GM23248 (cell line): ENCODE results near the gene MAG. TPM values are rescaled to one million over a fixed set of nuclear protein-coding genes. Genes with fewer than 3 reads are reported as not detected.

Experiments
- DNase-seq: peaks from one replicate; pipeline ENCODE4 v3.0.0-alpha.2; 2015
- H2AFZ ChIP-seq: fragments of 200-600 bp; sonication (generic); 2 replicates; pipeline ENCODE4 v1.6.1; 2016; ENCODE audit warnings: antibody characterized with exemption
- H3F3A ChIP-seq: fragments of 200-600 bp; sonication (generic); 2 replicates; pipeline ENCODE4 v1.6.1; 2016; ENCODE audit warnings: mild to moderate bottlenecking, antibody characterized with exemption, mixed run types; ENCODE audit not compliant: insufficient read depth
- H3K27ac ChIP-seq: fragments of 200-600 bp; sonication (generic); 2 replicates; pipeline ENCODE4 v1.5.1; 2016; ENCODE audit warnings: mild to moderate bottlenecking
- H3K27me3 ChIP-seq: fragments of 200-600 bp; sonication (generic); replicated peaks from 2 replicates; pipeline ENCODE4 v1.6.1; 2016; ENCODE audit warnings: mild to moderate bottlenecking; ENCODE audit not compliant: insufficient read depth
- H3K36me3 ChIP-seq: fragments of 200-600 bp; sonication (generic); 2 replicates; pipeline ENCODE4 v1.6.1; 2016; ENCODE audit warnings: low read depth, mild to moderate bottlenecking
- H3K4me1 ChIP-seq: fragments of 200-600 bp; sonication (generic); 2 replicates; pipeline ENCODE4 v1.6.1; 2016; ENCODE audit warnings: mild to moderate bottlenecking; ENCODE audit not compliant: insufficient read depth
- H3K4me2 ChIP-seq: fragments of 200-600 bp; sonication (generic); one replicate; pipeline ENCODE4 v1.6.1; 2016; ENCODE audit warnings: mild to moderate bottlenecking; ENCODE audit not compliant: unreplicated experiment
- H3K4me3 ChIP-seq: fragments of 200-600 bp; sonication (generic); 2 replicates; pipeline ENCODE4 v1.5.1; 2016; ENCODE audit warnings: mild to moderate bottlenecking
- H3K79me2 ChIP-seq: fragments of 200-600 bp; sonication (generic); 2 replicates; pipeline ENCODE4 v1.6.1; 2016; ENCODE audit warnings: mild to moderate bottlenecking; ENCODE audit not compliant: insufficient read depth
- H3K9ac ChIP-seq: fragments of 200-600 bp; sonication (generic); 2 replicates; pipeline ENCODE4 v1.6.1; 2016; ENCODE audit warnings: mild to moderate bottlenecking
- H3K9me2 ChIP-seq: fragments of 200-600 bp; sonication (generic); 2 replicates; pipeline ENCODE4 v1.6.1; 2016; ENCODE audit warnings: mixed run types, mild to moderate bottlenecking, moderate library complexity; ENCODE audit not compliant: insufficient read depth
- H3K9me3 ChIP-seq: fragments of 200-600 bp; sonication (generic); one replicate; pipeline ENCODE4 v1.6.1; 2017; ENCODE audit warnings: low read depth
- H4K20me1 ChIP-seq: fragments of 200-600 bp; sonication (generic); 2 replicates; pipeline ENCODE4 v1.6.0; 2016; ENCODE audit not compliant: insufficient read depth
- EZH2 ChIP-seq: fragments of 200-600 bp; sonication (generic); IDR thresholded peaks from 2 replicates; pipeline ENCODE4 v1.6.1; 2018; ENCODE audit warnings: antibody characterized with exemption, mild to moderate bottlenecking; ENCODE audit not compliant: insufficient read depth, poor library complexity, severe bottlenecking
- EZH2phosphoT487 ChIP-seq: fragments of 200-600 bp; sonication (generic); IDR thresholded peaks from 2 replicates; pipeline ENCODE4 v1.6.1; 2018; ENCODE audit warnings: antibody characterized with exemption, moderate library complexity, mild to moderate bottlenecking, low read depth; ENCODE audit not compliant: insufficient read depth
- WGBS, 2 experiments: methylation state at CpG; one replicate each; pipeline ENCODE4 v1.1.6; 2015 to 2017; ENCODE audit warnings: low lambda C conversion rate in 2 of 2, low coverage in 1 of 2; ENCODE audit errors: missing lambda C conversion rate in 2 of 2; 5-methylcytosine and 5-hydroxymethylcytosine counted together
- in situ Hi-C: fragments of 300-500 bp; cut with MboI; formaldehyde crosslinking; loops from 2 replicates; pipeline ENCODE4 v1.15.0; 2020
- polyA plus RNA-seq: library from polyadenylated mRNA; unstranded; fragments of >200 nt; fragmentation: Nextera tagmentation; extraction: Ambion mirVana; gene quantifications from 2 replicates; pipeline ENCODE4 v1.2.1, GENCODE V29; 2016
- total RNA-seq: library from RNA; depleted of rRNA; stranded (reverse); fragments of >200 nt; shearing (Covaris generic); gene quantifications from 2 replicates; pipeline ENCODE4 v1.2.3, GENCODE V29; 2014

The MAG gene
- total and polyA plus RNA-seq, 2 experiments from 2014 or later, result not detected

DNA sequence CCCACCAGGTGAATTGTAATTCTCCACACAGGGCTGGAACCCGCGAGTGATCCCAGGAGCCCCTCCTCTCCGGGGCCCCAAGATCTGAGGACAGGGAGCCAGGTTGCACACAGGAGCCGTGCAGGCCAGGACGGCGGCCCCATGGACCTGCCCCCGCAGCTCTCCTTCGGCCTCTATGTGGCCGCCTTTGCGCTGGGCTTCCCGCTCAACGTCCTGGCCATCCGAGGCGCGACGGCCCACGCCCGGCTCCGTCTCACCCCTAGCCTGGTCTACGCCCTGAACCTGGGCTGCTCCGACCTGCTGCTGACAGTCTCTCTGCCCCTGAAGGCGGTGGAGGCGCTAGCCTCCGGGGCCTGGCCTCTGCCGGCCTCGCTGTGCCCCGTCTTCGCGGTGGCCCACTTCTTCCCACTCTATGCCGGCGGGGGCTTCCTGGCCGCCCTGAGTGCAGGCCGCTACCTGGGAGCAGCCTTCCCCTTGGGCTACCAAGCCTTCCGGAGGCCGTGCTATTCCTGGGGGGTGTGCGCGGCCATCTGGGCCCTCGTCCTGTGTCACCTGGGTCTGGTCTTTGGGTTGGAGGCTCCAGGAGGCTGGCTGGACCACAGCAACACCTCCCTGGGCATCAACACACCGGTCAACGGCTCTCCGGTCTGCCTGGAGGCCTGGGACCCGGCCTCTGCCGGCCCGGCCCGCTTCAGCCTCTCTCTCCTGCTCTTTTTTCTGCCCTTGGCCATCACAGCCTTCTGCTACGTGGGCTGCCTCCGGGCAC, 59.6 kb downstream of the MAG start:
- H3K27ac ChIP-seq, result no peak overlapping the region
- 73 to 80% methylated on average over 42 to 46 of the region's 47 CpGs for WGBS, 2 experiments
- no peaks in the 10 kb centered on the region for H4K20me1 ChIP-seq
- TF ChIP-seq EZH2, result no peak
- no peak for TF ChIP-seq EZH2phosphoT487
- H2AFZ ChIP-seq, result no peak overlapping the region
- H3K9me3 ChIP-seq, result no peaks in the 10 kb centered on the region
- H3K4me1 ChIP-seq, result no peaks in the 10 kb centered on the region
- H3K4me2 ChIP-seq, result no peak overlapping the region
- no peak overlapping the region for H3K4me3 ChIP-seq
- H3K36me3 ChIP-seq, result no peaks in the 10 kb centered on the region
- no peaks in the 10 kb centered on the region for H3K79me2 ChIP-seq
- no peak overlapping the region for H3K9ac ChIP-seq
- no peak for DNase-seq
- no peaks in the 10 kb centered on the region for H3F3A ChIP-seq
- peaks cover 11% of the 10 kb centered on the region for H3K27me3 ChIP-seq
- in situ Hi-C loops, result loop anchor here (10.0 kb wide), 1 partner anchor 143 kb away; the partner anchor contains the start of gene KRTDAP
- no peaks in the 10 kb centered on the region for H3K9me2 ChIP-seq

GRCh38 chr19:35352177-35352447, 60.2 kb downstream of the MAG start:
- Histone ChIP-seq H3K9me3 (no peaks in the 10 kb centered on the region), H3K4me2 (no peak overlapping the region), H3K4me3 (no peak overlapping the region), H3K4me1 (no peaks in the 10 kb centered on the region), H3K9me2 (no peaks in the 10 kb centered on the region), H3K27me3 (peaks cover 8% of the 10 kb centered on the region), H3F3A (no peaks in the 10 kb centered on the region), H3K36me3 (no peaks in the 10 kb centered on the region), H4K20me1 (no peaks in the 10 kb centered on the region), H3K79me2 (no peaks in the 10 kb centered on the region), H2AFZ (no peak overlapping the region), H3K9ac (no peak overlapping the region), H3K27ac (no peak overlapping the region)
- in situ Hi-C loops, result loop anchor here (10.0 kb wide), 1 partner anchor 143 kb away; the partner anchor contains the start of gene KRTDAP
- TF ChIP-seq EZH2 (no peak), EZH2phosphoT487 (no peak)
- WGBS, 2 experiments, result 61 to 71% methylated on average over 18 of the region's 18 CpGs
- DNase-seq, result no peak

GRCh38 chr19:35352448-35353304, 60.7 kb downstream of the MAG start:
- peaks cover 3% of the 10 kb centered on the region for H3K27me3 ChIP-seq
- H2AFZ ChIP-seq, result no peak overlapping the region
- DNase-seq, result peak; percentile 83
- H3K9ac ChIP-seq, result no peak overlapping the region
- no peak overlapping the region for H3K4me3 ChIP-seq
- no peak overlapping the region for H3K27ac ChIP-seq
- H3K79me2 ChIP-seq, result no peaks in the 10 kb centered on the region
- no peak overlapping the region for H3K4me2 ChIP-seq
- no peaks in the 10 kb centered on the region for H3K9me2 ChIP-seq
- WGBS, 2 experiments, result 24 to 26% methylated on average over 29 to 31 of the region's 32 CpGs
- no peaks in the 10 kb centered on the region for H3F3A ChIP-seq
- H3K9me3 ChIP-seq, result no peaks in the 10 kb centered on the region
- no peaks in the 10 kb centered on the region for H3K4me1 ChIP-seq
- H3K36me3 ChIP-seq, result no peaks in the 10 kb centered on the region
- TF ChIP-seq EZH2phosphoT487 (no peak), EZH2 (no peak)
- in situ Hi-C loops, result loop anchor here (10.0 kb wide), 1 partner anchor 142 kb away; the partner anchor contains the start of gene KRTDAP
- no peaks in the 10 kb centered on the region for H4K20me1 ChIP-seq

GRCh38 chr19:35353635-35354034, 61.7 kb downstream of the MAG start:
- Histone ChIP-seq H3K27me3 (peaks cover 3% of the 10 kb centered on the region), H3K4me3 (no peak overlapping the region), H3K4me1 (no peaks in the 10 kb centered on the region), H4K20me1 (no peaks in the 10 kb centered on the region), H3K4me2 (no peak overlapping the region), H3K27ac (no peak overlapping the region), H2AFZ (no peak overlapping the region), H3K79me2 (no peaks in the 10 kb centered on the region), H3K36me3 (no peaks in the 10 kb centered on the region), H3K9ac (no peak overlapping the region), H3K9me2 (no peaks in the 10 kb centered on the region), H3F3A (no peaks in the 10 kb centered on the region), H3K9me3 (no peaks in the 10 kb centered on the region)
- in situ Hi-C loops, result loop anchor here (10.0 kb wide), 1 partner anchor 141 kb away; the partner anchor contains the start of gene KRTDAP
- WGBS, 2 experiments, result 60% methylated on average over 9 of the region's 9 CpGs
- DNase-seq, result no peak
- TF ChIP-seq EZH2phosphoT487 (no peak), EZH2 (no peak)
